ENCODE results near the gene MAMLD1.

DNA sequence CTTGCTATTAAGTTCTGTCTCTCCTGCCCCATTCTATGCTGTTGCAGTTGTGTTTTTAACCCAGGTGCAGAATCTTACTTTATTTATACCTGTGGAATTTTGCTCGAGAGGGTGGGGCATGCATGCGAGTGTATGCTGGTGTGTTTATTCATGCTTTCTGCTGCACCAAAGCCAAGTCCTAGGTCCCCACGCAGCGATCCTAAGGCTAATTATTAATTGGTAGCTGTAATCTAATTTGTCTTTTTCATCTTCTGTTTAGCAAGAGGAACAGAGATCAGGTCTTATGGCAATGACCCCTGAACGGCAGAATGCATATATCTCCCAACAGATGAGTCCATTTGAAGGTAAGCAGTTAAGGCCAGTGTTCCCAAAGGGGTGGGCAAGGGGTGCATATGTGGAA lies 146.6 kb downstream of the MAMLD1 start:
- TF ChIP-seq, protein P1, sequence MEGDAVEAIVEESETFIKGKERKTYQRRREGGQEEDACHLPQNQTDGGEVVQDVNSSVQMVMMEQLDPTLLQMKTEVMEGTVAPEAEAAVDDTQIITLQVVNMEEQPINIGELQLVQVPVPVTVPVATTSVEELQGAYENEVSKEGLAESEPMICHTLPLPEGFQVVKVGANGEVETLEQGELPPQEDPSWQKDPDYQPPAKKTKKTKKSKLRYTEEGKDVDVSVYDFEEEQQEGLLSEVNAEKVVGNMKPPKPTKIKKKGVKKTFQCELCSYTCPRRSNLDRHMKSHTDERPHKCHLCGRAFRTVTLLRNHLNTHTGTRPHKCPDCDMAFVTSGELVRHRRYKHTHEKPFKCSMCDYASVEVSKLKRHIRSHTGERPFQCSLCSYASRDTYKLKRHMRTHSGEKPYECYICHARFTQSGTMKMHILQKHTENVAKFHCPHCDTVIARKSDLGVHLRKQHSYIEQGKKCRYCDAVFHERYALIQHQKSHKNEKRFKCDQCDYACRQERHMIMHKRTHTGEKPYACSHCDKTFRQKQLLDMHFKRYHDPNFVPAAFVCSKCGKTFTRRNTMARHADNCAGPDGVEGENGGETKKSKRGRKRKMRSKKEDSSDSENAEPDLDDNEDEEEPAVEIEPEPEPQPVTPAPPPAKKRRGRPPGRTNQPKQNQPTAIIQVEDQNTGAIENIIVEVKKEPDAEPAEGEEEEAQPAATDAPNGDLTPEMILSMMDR (IDR thresholded peaks at IDR 0.05; ENCODE audit: low read depth, low read length, poor library complexity, severe bottlenecking): no peak
- TF ChIP-seq EZH2phosphoT487 (IDR thresholded peaks at IDR 0.05; ENCODE audit: borderline replicate concordance, low read length): no peak
